ENCODE data around the gene TRA2B.

GRCh38 chr3:185914911-185915629 lies 22.7 kb downstream of the TRA2B start:
- TF ChIP-seq POLR2AphosphoS5 (IDR thresholded peaks at IDR 0.05; ENCODE audit: low read depth, low read length), result no peak
- TF ChIP-seq CTCF (IDR thresholded peaks at IDR 0.05), result no peak

Data from Panc1 (cell line).